ENCODE measurements around the gene ATG13.

ATG13 gene

DNA sequence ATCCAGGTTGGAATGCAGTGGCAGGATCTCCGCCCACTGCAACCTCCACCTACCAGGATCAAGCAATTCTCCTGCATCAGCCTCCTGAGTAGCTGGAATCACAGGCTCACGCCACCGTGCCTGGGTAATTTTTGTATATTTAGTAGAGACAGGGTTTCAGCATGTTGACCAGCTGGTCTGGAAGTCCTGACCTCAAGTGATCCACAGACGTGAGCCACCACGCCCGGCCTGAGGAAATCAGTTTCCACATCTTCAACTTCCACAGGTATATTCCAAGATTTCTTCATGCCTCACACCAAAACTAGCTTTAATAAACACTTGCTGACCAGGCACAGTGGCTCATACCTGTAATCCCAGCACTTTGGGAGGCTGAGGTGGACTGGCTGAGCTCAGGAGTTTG, 8.0 kb upstream of the ATG13 start:
- DNase-seq, result no peak

DNA sequence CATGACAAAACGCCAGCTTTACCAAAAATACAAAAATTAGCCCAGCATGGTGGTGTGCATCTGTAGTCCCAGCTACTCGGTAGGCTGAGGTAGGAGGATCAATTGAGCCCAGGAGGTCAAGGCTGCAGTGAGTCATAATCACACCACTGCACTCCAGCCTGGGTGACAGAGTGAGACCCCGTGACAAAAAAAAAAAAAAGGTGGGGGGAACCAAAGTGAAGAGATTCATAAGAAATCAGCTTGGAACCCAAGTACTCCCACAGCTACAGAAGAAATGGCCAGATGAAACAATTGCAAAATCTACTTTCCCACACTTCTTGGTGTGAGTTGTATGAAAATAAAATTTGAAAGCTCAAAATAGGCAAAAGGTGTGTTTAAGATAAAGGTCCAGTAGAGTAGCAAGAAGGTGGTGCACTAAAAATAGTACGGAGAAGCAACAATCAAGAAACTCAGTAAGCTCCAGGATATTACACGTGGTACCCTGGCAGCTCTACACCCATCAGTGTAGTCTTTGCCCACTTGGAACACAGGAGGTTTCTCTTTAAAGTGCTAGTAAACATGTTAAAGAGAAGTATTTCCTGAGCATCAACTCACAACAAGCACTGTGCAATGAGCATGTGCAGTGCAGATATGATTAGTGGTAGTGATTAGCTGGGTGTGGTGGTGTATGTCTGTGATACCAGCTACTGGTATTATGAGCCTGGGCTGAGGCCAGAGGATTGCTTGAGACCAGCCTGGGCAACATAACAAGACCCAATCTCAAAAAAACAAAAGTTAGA, 5.6 kb upstream of the ATG13 start:
- no peak for DNase-seq

DNA sequence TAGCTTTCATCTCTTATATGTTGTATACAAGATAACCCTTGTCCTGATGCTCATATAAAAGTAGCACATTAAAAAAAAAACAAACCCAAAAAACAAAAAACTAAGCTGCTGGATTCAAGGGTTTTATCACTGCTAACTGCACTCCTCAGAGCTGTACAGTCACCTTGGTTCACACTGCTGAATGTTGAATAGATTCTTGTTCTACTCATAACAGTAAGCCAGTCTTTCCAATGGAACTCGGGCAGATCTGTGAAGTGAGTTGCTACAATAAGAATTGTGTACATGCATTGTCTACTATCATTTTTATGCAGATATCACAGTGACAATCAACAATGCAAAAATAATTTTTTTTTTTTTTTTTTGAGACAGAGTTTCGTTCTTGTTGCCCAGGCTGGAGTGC, 5.0 kb upstream of the ATG13 start:
- no peak for DNase-seq

DNA sequence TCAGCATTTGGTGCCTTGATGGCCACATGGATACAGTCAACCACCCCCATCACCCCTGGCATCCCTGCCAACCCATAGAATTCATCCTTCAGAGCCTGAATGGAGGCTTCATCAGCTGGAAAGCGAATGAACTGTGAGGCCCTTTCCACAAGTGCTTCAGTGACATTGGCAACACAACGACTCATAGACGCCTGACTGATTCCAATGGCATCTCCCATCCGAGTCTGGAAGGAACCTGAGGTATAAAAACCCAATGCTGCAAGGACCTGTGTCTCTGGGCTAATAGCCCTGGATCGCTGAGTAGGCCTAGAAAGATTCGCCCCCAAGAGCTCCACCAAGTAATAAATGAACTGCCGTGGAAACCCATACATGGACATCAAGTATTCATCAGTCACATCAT, 1.6 kb upstream of the ATG13 start:
- DNase-seq, result no peak

DNA sequence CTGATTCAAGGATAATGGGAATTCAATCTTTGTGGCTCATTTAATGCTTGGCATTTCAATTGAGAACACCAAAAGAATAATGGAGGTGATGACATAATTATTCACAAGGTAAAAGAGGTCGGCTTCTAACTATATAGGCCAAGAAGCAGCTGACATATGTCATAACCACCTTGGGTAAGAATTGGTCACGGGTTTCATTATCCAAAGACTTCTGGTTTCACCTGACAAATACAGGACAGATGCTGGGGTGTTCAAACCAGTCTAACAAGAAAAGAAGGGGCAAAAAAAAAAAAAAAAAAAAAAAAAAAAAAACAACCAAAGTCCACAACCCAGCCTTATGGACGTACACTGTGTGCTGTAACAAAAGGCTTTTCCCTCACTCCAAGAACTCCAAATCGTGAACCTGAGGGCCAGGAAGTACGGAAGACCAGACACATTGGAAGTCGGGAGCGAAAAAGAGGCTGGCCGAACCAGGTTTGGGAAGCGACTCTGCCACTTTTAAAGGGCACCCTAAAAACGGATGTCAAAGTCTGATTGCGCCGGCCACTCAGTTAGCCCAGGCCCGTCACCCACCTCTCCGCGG, 711 bp upstream of the ATG13 start:
- DNase-seq, result no peak

DNA sequence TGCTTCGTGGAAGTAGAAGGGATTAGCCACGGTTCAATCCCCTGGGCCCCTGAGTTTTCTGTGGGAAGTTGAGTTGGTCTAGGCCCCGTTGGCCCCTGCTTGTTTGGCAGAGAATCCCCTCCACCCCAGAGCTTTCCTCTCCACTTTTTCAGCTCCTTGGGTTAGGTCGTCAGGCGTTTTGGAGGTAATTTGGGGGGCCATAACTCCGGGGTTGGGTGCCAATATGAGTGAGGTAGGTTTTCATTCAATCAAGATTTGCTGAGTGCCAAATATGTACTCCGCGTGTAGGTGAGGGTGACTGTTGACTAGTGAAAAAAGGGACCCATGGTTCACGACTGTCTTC, 590 bp downstream of the ATG13 start:
- DNase-seq, result no peak

DNA sequence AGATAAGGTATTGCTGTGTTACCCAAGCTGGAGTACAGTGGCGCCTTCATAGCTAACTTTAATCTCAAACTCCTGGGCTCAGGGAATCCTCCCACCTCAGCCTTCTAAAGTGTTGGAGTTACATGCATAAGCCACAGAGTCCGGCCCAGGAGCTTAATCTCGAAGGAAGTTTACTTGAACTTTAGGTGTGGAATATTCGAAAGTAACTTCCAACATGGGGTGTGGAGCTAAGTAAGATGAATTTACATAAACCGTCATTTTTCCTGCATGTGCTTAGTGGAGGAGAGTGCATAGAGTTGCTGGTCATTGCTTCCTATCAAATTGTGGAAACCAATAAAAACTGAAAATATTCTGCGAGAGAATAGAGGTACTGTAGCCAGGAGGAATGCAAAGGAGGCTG, 1.5 kb downstream of the ATG13 start:
- no peak for DNase-seq

DNA sequence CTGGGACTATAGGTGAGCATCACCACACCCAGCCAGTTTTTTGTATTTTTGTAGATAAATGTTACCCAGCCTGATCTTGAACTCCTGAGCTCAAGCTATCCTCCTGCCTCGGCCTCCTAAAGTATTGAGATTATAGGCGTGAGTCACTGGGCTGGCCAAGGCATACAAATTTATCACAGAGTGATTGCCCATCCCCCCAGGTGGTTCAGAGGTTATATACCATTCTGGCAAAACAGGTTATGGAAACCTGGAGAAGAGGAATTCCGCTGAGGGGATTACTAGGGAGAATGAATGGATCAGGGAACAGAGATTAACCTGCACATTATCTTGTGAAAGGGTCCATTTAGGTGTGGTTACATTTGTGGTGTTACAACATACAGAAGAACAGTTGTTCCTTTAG, 8.1 kb downstream of the ATG13 start:
- no peak for DNase-seq

DNA sequence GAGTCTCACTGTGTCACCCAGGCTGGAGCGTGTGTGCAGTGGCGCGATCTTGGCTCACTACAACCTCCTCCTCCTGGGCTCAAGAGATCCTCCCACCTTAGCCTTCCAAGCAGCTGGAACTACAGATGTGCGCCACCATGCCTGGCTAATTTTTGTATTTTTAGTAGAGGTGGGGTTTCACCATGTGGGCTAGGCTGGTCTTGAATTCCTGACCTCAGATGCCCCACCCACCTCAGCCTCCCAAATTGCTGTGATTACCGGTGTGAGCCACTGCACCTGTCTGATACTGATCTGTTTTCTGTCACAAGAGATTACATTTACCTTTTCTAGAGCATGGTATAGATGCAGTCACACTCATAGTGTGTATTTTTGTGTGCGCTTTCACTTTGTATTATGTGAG, 11.6 kb downstream of the ATG13 start:
- DNase-seq, result no peak

DNA sequence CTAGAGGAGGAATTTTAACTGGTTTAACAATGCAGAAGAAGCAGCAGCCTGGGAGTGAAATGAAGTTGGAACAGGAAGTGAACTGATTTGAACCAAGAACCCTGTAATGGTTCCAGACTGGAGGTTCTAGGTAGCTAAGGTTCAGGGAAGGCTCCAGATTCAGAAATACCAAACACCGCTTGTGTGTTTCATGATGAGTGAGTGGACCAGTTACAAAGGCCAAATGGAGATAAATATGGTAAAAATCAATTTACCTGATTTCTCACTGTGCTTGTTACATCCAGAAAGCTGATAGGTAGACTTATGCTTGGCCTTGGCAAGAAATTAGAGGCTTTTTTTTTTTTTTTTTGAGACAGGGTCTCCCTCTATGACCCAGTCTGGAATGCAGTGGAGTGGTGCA, 12.9 kb downstream of the ATG13 start:
- no peak for DNase-seq

DNA sequence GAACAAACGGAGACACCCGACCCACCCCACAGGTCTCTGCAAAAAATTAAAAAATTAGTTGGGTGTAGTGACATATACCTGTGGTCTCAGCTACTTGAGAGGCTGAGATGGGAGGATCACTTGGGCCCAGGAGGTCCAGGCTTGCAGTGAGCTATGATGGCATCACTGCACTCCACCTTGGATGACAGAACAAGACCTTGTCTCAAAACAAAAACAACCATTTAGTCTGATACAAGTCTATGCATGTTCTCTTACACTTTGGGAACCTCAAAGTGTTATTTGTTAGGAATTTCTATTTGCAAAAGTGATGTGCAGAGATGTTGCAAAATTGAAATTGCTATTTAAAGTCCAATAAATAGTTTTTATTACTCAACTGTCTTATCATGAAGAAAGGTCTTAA, 14.3 kb downstream of the ATG13 start:
- DNase-seq, result no peak

DNA sequence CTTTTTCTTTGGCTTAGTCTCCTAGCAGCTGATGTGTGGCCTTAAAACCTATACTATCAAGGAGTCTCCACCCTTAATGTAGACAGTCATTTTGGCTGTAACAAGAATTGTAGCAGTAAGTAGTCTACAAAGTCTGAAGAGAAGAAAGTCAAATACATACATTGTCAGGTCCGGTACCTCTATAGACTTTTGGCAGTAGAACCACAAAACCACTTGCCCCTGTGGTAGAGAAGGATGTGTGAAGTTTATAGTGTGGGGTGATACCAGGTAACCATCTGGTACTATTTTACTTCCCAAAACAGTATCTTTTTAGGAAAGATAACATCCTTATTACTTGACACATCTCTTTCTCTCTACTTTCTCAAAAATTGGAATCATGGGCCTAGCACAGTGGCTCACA, 15.1 kb downstream of the ATG13 start:
- no peak for DNase-seq

DNA sequence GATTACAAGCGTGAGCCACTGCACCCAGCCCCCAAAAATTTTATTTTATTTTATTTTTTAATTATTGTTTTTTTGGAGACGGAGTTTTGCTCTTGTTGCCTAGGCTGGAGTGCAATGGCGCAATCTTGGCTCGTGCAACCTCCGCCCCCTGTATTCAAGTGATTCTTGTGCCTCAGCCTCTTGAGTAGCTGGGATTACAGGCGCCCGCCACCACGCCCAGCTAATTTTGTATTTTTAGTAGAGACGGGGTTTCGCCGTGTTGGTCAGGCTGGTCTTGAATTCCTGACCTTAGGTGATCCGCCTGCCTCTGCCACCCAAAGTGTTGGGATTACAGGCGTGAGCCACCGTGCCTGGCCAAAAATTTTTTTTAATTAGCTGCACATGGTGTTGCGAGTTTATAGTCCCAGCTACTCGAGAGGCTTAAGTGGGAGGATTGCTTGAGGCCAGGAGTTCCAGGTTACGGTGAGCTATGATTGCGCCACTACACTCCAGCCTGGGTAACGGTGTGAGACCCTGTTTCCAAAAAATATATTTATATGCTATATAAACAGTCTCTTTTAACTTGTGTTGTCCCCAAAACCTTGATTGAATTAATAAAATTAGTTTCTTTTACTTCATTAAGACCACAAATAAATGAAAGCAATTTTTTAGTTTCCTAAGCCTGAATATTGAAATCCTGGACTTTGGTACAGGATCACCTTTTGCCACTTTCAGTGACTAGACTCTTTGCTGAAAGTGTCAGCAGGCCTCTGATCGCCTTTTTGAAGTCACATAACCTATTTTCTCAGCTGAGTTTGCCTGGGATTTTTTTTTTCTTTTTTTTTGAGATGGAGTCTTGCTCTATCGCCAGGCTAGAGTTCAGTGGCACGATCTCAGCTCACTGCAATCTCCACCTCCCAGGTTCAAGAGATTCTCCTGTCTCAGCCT, 16.2 kb downstream of the ATG13 start:
- no peak for DNase-seq

DNA sequence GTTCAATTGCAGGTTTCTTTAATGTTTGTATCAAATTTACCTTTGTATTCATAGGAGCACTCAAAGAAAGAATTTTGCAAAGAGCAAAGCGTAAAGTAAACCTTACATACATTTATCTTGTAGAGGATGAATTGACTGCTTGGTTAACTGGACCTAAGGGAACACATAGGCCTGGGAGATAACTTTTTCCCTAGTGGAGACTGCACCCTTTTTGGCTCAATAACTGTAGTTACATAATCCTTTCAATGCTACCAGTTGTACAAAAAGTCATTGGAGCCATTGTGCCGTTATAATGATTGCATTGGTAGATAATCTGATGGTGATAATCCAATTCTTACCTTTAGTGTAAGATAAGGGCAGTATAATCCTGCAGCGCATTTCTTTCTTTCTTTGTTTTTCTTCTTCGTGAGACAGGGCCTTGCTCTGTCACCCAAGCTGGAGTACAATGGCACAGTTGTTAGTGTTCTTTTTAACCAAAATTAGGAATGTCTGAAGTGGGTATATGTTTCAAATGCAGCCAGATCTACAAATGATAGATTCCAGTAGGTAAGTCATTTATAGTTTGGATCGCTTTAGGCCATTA, 18.3 kb downstream of the ATG13 start:
- no peak for DNase-seq

DNA sequence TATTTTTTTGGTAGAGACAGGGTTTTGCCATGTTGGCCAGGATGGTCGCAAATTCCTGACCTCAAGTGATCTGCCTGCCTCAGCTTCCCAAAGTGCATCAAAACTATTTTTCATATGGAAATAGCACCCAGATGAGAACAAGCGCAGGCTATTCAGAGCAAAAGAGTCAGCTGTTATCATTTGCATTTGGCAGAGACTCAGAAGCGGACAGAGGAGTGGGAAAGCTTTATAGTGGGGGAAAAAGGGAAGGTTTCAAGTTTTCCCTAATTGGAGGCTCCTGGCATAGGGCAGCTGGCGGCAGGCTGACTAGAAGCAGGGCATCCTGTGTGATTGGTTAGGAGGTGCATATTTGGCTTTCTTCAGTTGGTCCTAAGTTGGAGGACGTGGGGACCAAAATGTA, 20.2 kb downstream of the ATG13 start:
- no peak for DNase-seq

DNA sequence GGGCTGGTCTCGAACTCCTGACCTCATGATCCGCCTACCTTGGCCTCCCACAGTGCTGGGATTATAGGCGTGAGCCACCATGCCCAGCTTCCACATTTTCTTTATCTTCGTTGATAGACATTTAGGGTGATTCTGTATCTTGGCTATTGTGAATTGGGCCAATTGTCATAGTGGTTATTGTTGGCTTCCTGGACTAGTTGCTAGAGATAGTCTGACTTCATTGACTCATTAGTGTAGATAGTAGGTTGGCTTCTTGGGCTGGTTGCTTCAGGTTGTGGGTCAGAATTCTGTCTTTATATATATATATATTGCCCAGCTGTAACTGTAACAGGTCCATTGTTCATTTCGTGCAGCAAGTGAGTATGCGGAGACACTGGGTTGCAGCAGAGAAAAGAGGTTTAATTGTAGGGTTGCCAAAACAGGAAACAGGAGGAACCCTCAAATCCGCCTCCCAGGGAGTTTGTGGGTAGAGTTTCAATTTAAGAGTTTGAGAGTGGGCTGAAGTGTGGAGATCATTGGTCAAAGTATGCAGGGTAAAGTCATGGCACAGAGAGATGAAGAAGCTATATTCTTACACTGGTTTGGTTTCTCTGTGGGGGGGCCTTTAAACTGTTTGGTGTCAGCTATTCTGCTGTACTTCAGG, 22.0 kb downstream of the ATG13 start:
- no peak for DNase-seq

DNA sequence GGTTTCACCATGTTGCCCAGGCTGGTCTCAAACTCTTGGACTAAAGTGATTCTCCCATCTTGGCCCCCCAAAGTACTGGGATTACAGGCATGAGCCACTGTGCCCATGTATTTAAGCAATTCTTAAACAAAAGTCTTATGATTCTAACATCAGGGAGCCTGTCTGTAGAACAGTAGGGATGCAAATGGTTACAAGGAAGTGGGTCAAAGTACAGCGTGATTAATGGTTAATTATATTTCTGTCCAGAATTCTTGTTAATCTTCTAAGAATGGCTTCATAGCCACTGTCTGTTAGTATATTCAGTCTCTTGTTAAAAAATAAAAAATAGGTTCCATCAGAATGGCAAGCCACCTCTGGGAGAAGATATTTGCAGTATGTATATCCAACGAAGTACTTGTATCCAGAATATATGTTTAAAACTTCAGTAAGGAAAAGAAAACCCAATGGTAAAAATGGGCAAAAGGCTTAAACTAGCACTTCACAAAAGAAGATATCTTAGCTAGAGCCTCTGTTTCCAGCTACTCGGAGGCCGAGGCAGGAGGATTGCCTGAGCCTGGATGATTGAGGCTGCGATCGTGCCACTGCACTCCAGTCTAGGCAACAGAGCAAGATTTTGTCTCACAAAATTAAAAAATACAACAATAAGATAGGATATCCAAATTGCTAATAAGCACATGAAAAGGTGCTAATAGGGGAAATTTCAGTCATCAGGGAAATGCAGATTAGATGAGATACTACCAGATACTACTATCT, 22.9 kb downstream of the ATG13 start:
- no peak for DNase-seq

DNA sequence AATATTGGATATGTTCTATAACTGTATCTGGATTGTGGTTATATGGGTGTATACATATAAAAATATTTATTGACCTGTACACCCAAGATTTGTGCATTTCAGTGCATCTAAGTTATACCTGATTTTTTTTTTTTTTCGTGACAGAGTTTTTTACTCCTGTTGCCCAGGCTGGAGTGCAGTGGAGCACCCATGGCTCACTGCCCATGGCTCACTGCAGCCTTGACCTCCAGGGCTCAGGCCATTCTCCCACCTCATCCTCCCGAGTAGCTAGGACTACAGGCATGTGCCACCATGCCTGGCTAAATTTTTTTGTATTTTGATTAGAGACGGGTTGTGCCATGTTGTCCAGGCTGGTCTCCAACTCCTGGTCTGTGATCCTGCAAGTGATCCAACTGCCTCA, 24.3 kb downstream of the ATG13 start:
- DNase-seq, result no peak

DNA sequence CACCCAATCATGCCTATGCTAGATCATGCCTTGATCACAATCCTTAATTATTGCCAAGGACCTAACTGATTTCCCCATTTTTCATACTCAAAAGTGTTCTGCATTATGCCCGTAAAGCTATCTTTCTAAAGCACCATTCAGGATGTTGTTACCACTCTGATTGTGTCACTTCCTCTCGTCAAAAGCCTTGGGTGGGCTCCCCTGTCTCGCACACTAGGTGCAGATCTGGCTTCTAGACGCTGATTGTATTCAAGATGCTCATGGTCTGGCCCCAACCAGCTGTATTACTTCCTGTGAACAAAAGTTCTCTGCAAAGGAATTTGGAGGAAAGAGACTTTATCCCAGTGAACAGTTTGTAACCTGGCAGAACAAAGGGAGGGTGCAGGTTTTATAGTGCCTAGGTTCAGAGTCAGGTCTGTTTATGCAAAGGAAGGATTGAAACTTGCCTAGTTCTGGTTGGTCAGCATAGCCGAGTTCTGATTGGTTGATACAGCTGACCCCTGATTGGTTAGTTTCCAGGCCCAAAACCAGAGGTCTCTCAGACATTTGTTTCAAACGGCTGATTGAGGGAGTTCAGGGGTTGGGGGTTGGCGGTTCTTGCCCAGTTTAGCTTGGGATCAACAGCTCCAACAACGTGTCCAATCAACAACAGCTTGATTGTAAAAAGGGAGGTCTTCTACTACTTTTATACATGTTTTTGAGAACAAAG, 25.4 kb downstream of the ATG13 start:
- no peak for DNase-seq

DNA sequence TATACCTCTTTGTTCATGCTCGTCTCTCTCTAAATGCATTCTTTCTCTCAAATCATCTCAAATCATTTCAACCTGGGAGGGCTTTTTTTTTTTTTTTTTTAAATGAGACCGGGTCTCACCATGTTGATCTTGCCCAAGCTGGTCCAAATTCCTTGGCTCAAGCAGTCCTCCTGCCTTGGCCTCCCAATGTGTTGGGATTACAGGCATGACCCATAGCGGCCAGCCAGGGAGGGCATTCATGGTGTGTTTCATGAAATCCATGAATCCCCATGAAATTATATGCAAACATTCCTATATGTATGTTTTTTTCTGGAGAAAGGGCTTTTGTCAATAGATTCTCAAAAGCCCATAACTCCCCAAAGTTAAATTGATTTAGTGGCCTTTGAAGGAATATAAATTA, 26.2 kb downstream of the ATG13 start:
- no peak for DNase-seq

DNA sequence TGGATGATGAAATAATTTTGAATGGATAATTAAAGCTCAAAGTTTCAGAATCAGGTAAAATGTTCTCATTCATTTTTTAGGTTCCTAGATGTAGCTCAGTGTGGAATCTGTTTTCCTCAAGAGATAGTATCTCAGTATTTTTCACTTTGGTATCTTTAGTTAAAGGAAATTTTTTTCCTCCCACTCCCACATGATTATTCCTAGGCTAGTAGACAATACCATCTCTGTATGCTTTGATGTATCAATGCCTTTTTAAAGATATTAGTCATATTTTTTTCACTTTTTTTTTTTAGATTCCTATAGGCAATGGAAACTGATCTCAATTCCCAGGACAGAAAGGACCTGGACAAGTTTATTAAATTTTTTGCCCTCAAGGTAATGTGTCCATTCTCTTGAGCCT, 26.6 kb downstream of the ATG13 start:
- no peak for DNase-seq

Data from SW 1271 (cell line).